Activated T-cell treated with anti-CD3 and anti-CD28 coated beads for 48 hours (primary cell): ENCODE data around the gene CCDC40.

Source experiments
- DNase-seq: peaks from one replicate; pipeline ENCODE4 v3.0.0-alpha.2; 2020; ENCODE audit warnings: low read depth

The CCDC40 gene

GRCh38 chr17:80047176-80047575, 10.7 kb downstream of the CCDC40 start:
- DNase-seq = no peak

- no peak for DNase-seq
Measured at GRCh38 chr17:80049986-80050385, 13.5 kb downstream of the CCDC40 start.

- DNase-seq = no peak
Measured at GRCh38 chr17:80050706-80051105, 14.3 kb downstream of the CCDC40 start.

GRCh38 chr17:80051681-80052080, 15.2 kb downstream of the CCDC40 start:
- DNase-seq = no peak

- no peak for DNase-seq
Measured at GRCh38 chr17:80053102-80053501, 16.7 kb downstream of the CCDC40 start.

GRCh38 chr17:80055597-80055996, 19.2 kb downstream of the CCDC40 start:
- DNase-seq = no peak

GRCh38 chr17:80058311-80058955, 22.0 kb downstream of the CCDC40 start:
- DNase-seq = no peak

- DNase-seq = no peak
Measured at GRCh38 chr17:80060644-80061043, 24.2 kb downstream of the CCDC40 start.

GRCh38 chr17:80061421-80061820, 25.0 kb downstream of the CCDC40 start:
- no peak for DNase-seq

GRCh38 chr17:80063830-80064585, 27.6 kb downstream of the CCDC40 start:
- no peak for DNase-seq

GRCh38 chr17:80064696-80065095, 28.3 kb downstream of the CCDC40 start:
- DNase-seq = no peak

GRCh38 chr17:80065478-80066170, 29.2 kb downstream of the CCDC40 start:
- no peak for DNase-seq

- DNase-seq = no peak
Measured at GRCh38 chr17:80067393-80067986, 31.0 kb downstream of the CCDC40 start.

GRCh38 chr17:80068301-80069222, 32.1 kb downstream of the CCDC40 start:
- no peak for DNase-seq

- no peak for DNase-seq
Measured at GRCh38 chr17:80070375-80071115, 34.1 kb downstream of the CCDC40 start.

- DNase-seq = no peak
Measured at GRCh38 chr17:80071116-80071841, 34.8 kb downstream of the CCDC40 start.

GRCh38 chr17:80072410-80072809, 36.0 kb downstream of the CCDC40 start:
- DNase-seq = no peak

- no peak for DNase-seq
Measured at GRCh38 chr17:80080081-80080480, 43.6 kb downstream of the CCDC40 start.

- no peak for DNase-seq
Measured at GRCh38 chr17:80081596-80081995, 45.2 kb downstream of the CCDC40 start.
